HG03139 (cell line): Measurements from ENCODE around the gene BAK1.
"Not testable (repeated sequence)": the region's sequence is repeated elsewhere in the genome, so short reads cannot be mapped to it uniquely, and the experiment has no call there.

ENCODE experiments used
- ATAC-seq: cut with Tn5 transposase; IDR thresholded peaks from one replicate; pipeline ENCODE4 v1.9.1; 2021; ENCODE audit not compliant: unreplicated experiment

Gene BAK1

GRCh38 chr6:33557376-33557775 is 22.7 kb downstream of the BAK1 start:
- ATAC-seq: no peak

GRCh38 chr6:33552883-33553282 is 27.2 kb downstream of the BAK1 start:
- not testable (repeated sequence) for ATAC-seq

- no peak for ATAC-seq
These were observed 27.8 kb downstream of the BAK1 start for GRCh38 chr6:33552252-33552651.

GRCh38 chr6:33551538-33551937 is 28.5 kb downstream of the BAK1 start:
- ATAC-seq: no peak

- ATAC-seq: no peak
These were observed 30.2 kb downstream of the BAK1 start for GRCh38 chr6:33549896-33550295.

GRCh38 chr6:33549196-33549595 is 30.9 kb downstream of the BAK1 start:
- no peak for ATAC-seq

GRCh38 chr6:33547499-33547898 is 32.6 kb downstream of the BAK1 start:
- ATAC-seq: no peak

GRCh38 chr6:33546766-33547165 is 33.3 kb downstream of the BAK1 start:
- no peak for ATAC-seq

- not testable (repeated sequence) for ATAC-seq
These were observed 34.8 kb downstream of the BAK1 start for GRCh38 chr6:33545292-33545691.

GRCh38 chr6:33543116-33543515 is 37.0 kb downstream of the BAK1 start:
- no peak for ATAC-seq

GRCh38 chr6:33540768-33541167 is 39.3 kb downstream of the BAK1 start:
- no peak for ATAC-seq

GRCh38 chr6:33534702-33535101 is 45.4 kb downstream of the BAK1 start:
- no peak for ATAC-seq

GRCh38 chr6:33533163-33533869 is 46.8 kb downstream of the BAK1 start:
- ATAC-seq: not testable (repeated sequence)

- not testable (repeated sequence) for ATAC-seq
These were observed 47.6 kb downstream of the BAK1 start for GRCh38 chr6:33532431-33532830.

GRCh38 chr6:33530617-33531016 is 49.5 kb downstream of the BAK1 start:
- not testable (repeated sequence) for ATAC-seq
